Neural crest cell (in vitro differentiated cells): ENCODE results near the gene RADIL. TPM values are rescaled to one million over a fixed set of nuclear protein-coding genes. Genes with fewer than 3 reads are reported as not detected.

ENCODE experiments used
- DNase-seq: peaks from one replicate; pipeline ENCODE4 v3.0.0; 2021; ENCODE audit warnings: low read depth, mixed read lengths, low spot score
- H3K27ac Mint-ChIP-seq: one replicate; pipeline ENCODE4 v1.8.0; 2021; ENCODE audit warnings: mild to moderate bottlenecking, mixed read lengths; ENCODE audit not compliant: unreplicated experiment
- H3K27me3 Mint-ChIP-seq: 2 replicates; pipeline ENCODE4 v1.8.0; 2021; ENCODE audit warnings: low read depth, mild to moderate bottlenecking, mixed read lengths
- H3K36me3 Mint-ChIP-seq: 2 replicates; pipeline ENCODE4 v1.8.0; 2021; ENCODE audit warnings: low read depth, mild to moderate bottlenecking, mixed read lengths
- H3K4me1 Mint-ChIP-seq: 2 replicates; pipeline ENCODE4 v1.8.0; 2021; ENCODE audit warnings: mixed read lengths
- H3K4me3 Mint-ChIP-seq: one replicate; pipeline ENCODE4 v1.8.0; 2021; ENCODE audit warnings: mild to moderate bottlenecking, mixed read lengths
- H3K9me3 Mint-ChIP-seq: 2 replicates; pipeline ENCODE4 v1.8.0; 2021; ENCODE audit warnings: mixed read lengths
- total RNA-seq: library from RNA; stranded (reverse); gene quantifications from 2 replicates; pipeline ENCODE4 v1.2.1, GENCODE V29; 2021
- TF ChIP-seq, protein P1 (sequence below): fragments of 200-600 bp; sonication (generic); conservative IDR thresholded peaks from 2 replicates; pipeline ENCODE4 v1.5.0; 2021; ENCODE audit warnings: antibody characterized with exemption, mild to moderate bottlenecking

RADIL gene
- total RNA-seq, 1 donor from 2014 or later = 13.8 TPM

GRCh38 chr7:4873071-4873944 lies 10.2 kb downstream of the RADIL start:
- TF ChIP-seq, protein P1, sequence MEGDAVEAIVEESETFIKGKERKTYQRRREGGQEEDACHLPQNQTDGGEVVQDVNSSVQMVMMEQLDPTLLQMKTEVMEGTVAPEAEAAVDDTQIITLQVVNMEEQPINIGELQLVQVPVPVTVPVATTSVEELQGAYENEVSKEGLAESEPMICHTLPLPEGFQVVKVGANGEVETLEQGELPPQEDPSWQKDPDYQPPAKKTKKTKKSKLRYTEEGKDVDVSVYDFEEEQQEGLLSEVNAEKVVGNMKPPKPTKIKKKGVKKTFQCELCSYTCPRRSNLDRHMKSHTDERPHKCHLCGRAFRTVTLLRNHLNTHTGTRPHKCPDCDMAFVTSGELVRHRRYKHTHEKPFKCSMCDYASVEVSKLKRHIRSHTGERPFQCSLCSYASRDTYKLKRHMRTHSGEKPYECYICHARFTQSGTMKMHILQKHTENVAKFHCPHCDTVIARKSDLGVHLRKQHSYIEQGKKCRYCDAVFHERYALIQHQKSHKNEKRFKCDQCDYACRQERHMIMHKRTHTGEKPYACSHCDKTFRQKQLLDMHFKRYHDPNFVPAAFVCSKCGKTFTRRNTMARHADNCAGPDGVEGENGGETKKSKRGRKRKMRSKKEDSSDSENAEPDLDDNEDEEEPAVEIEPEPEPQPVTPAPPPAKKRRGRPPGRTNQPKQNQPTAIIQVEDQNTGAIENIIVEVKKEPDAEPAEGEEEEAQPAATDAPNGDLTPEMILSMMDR = no peak
- H3K9me3 Mint-ChIP-seq = peaks cover 2% of the 10 kb centered on the region
- no peak overlapping the region for H3K27ac Mint-ChIP-seq
- no peaks in the 10 kb centered on the region for H3K4me1 Mint-ChIP-seq
- peaks cover 5% of the 10 kb centered on the region for H3K36me3 Mint-ChIP-seq
- DNase-seq = no peak
- no peak overlapping the region for H3K4me3 Mint-ChIP-seq
- H3K27me3 Mint-ChIP-seq = no peaks in the 10 kb centered on the region

GRCh38 chr7:4871930-4872675 lies 11.4 kb downstream of the RADIL start:
- DNase-seq = no peak
- Mint-ChIP-seq H3K27me3 (no peaks in the 10 kb centered on the region), H3K36me3 (peaks cover 6% of the 10 kb centered on the region), H3K9me3 (peaks cover 2% of the 10 kb centered on the region), H3K4me3 (peak overlapping the region; percentile 51), H3K27ac (no peak overlapping the region), H3K4me1 (no peaks in the 10 kb centered on the region)
- TF ChIP-seq, protein P1 = no peak

- no peak for DNase-seq
- Mint-ChIP-seq H3K27ac (no peak overlapping the region), H3K4me3 (no peak overlapping the region), H3K36me3 (peaks cover 6% of the 10 kb centered on the region), H3K27me3 (no peaks in the 10 kb centered on the region), H3K9me3 (peaks cover 2% of the 10 kb centered on the region), H3K4me1 (peaks cover 4% of the 10 kb centered on the region)
- TF ChIP-seq, protein P1 = no peak
Observed at GRCh38 chr7:4871056-4871680, 12.3 kb downstream of the RADIL start.

DNA sequence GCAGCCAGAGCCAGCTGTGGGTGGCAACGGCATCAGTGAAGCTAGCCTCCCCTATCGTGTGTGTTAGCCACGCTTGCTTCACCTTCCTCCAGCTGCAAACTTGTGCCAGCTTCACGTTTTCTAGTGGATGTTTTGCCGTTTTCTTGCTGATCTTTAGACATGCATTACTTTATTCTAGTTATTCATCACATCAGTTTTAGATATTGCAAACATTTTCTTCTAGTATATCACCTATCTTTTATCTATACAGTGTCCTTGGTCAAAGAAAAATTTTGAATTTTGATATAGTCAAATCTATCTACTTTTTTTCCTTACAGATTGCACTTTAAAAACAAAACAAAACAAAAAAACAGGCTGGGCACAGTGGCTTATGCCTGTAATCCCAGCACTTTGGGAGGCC lies 15.0 kb downstream of the RADIL start:
- TF ChIP-seq, protein P1 = no peak
- H3K4me1 Mint-ChIP-seq = peaks cover 4% of the 10 kb centered on the region
- no peak overlapping the region for H3K27ac Mint-ChIP-seq
- H3K27me3 Mint-ChIP-seq = no peaks in the 10 kb centered on the region
- H3K4me3 Mint-ChIP-seq = no peak overlapping the region
- H3K9me3 Mint-ChIP-seq = peaks cover 10% of the 10 kb centered on the region
- peaks cover 16% of the 10 kb centered on the region for H3K36me3 Mint-ChIP-seq
- no peak for DNase-seq

GRCh38 chr7:4866528-4867496 lies 16.7 kb downstream of the RADIL start:
- Mint-ChIP-seq H3K4me1 (peaks cover 4% of the 10 kb centered on the region), H3K27ac (peak overlapping the region; percentile 76), H3K27me3 (no peaks in the 10 kb centered on the region), H3K36me3 (peaks cover 24% of the 10 kb centered on the region), H3K9me3 (peaks cover 16% of the 10 kb centered on the region), H3K4me3 (no peak overlapping the region)
- no peak for DNase-seq
- TF ChIP-seq, protein P1 = no peak
